OCI-LY7 (cell line): Measurements from ENCODE around the gene PTCD1. TPM values are rescaled to one million over a fixed set of nuclear protein-coding genes. Genes with fewer than 3 reads are reported as not detected.

ENCODE experiments used
- BruUV-seq: library from RNA; stranded (reverse); fragments of 400-500 nt; replicated peaks from 2 replicates; lab custom pipeline; 2021; lab: Mats Ljungman, UMichigan
- CTCF ChIA-PET: fragments of 300-600 bp; sonication (Branson Sonifier 250); formaldehyde crosslinking; loops from one replicate; lab custom pipeline; 2022; ENCODE audit warnings: antibody characterized with exemption; ENCODE audit not compliant: unreplicated experiment; lab: Charles Lee
- POLR2A ChIA-PET: fragments of 300-600 bp; sonication (Branson Sonifier 250); formaldehyde crosslinking; loops from one replicate; lab custom pipeline; 2022; ENCODE audit warnings: antibody characterized with exemption; lab: Charles Lee
- DNase-seq: peaks from one replicate; pipeline ENCODE4 v3.0.0-alpha.2; 2015; ENCODE audit warnings: low spot score
- H2AFZ ChIP-seq: fragments of 200-600 bp; sonication (generic), shearing (Covaris generic); 2 replicates; pipeline ENCODE4 v1.6.1; 2014; ENCODE audit warnings: mild to moderate bottlenecking, antibody characterized with exemption, low read length, moderate library complexity
- H3K27ac ChIP-seq: fragments of 200-600 bp; sonication (generic); 2 replicates; pipeline ENCODE4 v1.5.1; 2014; ENCODE audit warnings: mixed run types, low read depth, mild to moderate bottlenecking, moderate library complexity, low read length, inconsistent platforms; ENCODE audit not compliant: poor library complexity, severe bottlenecking
- H3K36me3 ChIP-seq: fragments of 200-600 bp; sonication (generic); 2 replicates; pipeline ENCODE4 v1.6.1; 2014; ENCODE audit warnings: mild to moderate bottlenecking, antibody characterized with exemption, low read length, moderate library complexity, mixed read lengths; ENCODE audit not compliant: insufficient read depth
- H3K4me1 ChIP-seq: fragments of 200-600 bp; sonication (generic); 2 replicates; pipeline ENCODE4 v1.5.1; 2014; ENCODE audit warnings: mild to moderate bottlenecking, low read length; ENCODE audit not compliant: insufficient read depth, poor library complexity, severe bottlenecking
- H3K4me2 ChIP-seq: fragments of 200-600 bp; sonication (generic); 2 replicates; pipeline ENCODE4 v1.6.1; 2014; ENCODE audit warnings: mild to moderate bottlenecking, low read length
- H3K4me3 ChIP-seq: fragments of 200-600 bp; sonication (generic); 2 replicates; pipeline ENCODE4 v1.5.1; 2014; ENCODE audit warnings: mild to moderate bottlenecking, low read depth, low read length; ENCODE audit not compliant: poor library complexity, severe bottlenecking
- H3K79me2 ChIP-seq: fragments of 200-600 bp; sonication (generic); 2 replicates; pipeline ENCODE4 v1.6.1; 2016; ENCODE audit warnings: low read depth, mild to moderate bottlenecking, low read length, moderate library complexity, mixed read lengths; ENCODE audit not compliant: insufficient read depth
- H3K9me2 ChIP-seq: fragments of 200-600 bp; sonication (generic); 2 replicates; pipeline ENCODE4 v1.6.1; 2016; ENCODE audit warnings: mild to moderate bottlenecking, low read length, mixed read lengths; ENCODE audit not compliant: insufficient read depth
- H3K9me3 ChIP-seq: fragments of 200-600 bp; sonication (generic); 2 replicates; pipeline ENCODE4 v1.6.1; 2014; ENCODE audit warnings: mild to moderate bottlenecking, mixed run types, low read length, mixed read lengths
- H4K20me1 ChIP-seq: fragments of 200-600 bp; sonication (generic); 2 replicates; pipeline ENCODE4 v1.6.1; 2014; ENCODE audit warnings: mild to moderate bottlenecking, antibody characterized with exemption, low read length, moderate library complexity, mixed read lengths; ENCODE audit not compliant: insufficient read depth
- CTCF ChIP-seq: fragments of 200-600 bp; sonication (generic); conservative IDR thresholded peaks from 2 replicates; pipeline ENCODE4 v1.5.1; 2014; ENCODE audit warnings: mild to moderate bottlenecking, antibody characterized with exemption, low read length, moderate library complexity, mixed read lengths
- EZH2phosphoT487 ChIP-seq: fragments of 200-600 bp; sonication (generic); IDR thresholded peaks from 2 replicates; pipeline ENCODE4 v1.6.1; 2018; ENCODE audit warnings: low read depth, borderline replicate concordance, mild to moderate bottlenecking, mixed run types, antibody characterized with exemption, low read length, moderate library complexity, mixed read lengths
- intact Hi-C: fragments of 100-400 bp; cut with micrococcal nuclease; formaldehyde crosslinking; loops from one replicate; pipeline ENCODE4 v1.10.0; 2022; ENCODE audit not compliant: unreplicated experiment
- total RNA-seq, 2 experiments: library from RNA; depleted of rRNA in 1 of 2; stranded (reverse); fragments of >200 nt in 1 of 2; shearing (Covaris generic) in 1 of 2; gene quantifications; 2 replicates each; pipeline ENCODE4 v1.2.3, GENCODE V29; 2014 to 2022

The PTCD1 gene
- total RNA-seq, 2 experiments from 2014 or later = 11.0 to 11.3 TPM

- H3K27ac ChIP-seq = peak overlapping the region; percentile 69
- no TSS peak for BruUV-seq
- H4K20me1 ChIP-seq = peaks cover 22% of the 10 kb centered on the region; the same call in 1 of the 2 replicates
- peaks cover 67% of the 10 kb centered on the region for H3K79me2 ChIP-seq
- peak overlapping the region; percentile 92 for H3K4me3 ChIP-seq
- peaks cover 32% of the 10 kb centered on the region for H3K4me1 ChIP-seq
- TF ChIP-seq EZH2phosphoT487 = no peak
- no peak for TF ChIP-seq CTCF
- peaks cover 54% of the 10 kb centered on the region for H3K36me3 ChIP-seq
- CTCF ChIA-PET = no interaction called here
- peak overlapping the region; percentile 95 for H3K4me2 ChIP-seq
- POLR2A ChIA-PET = interaction anchor here (0.6 to 2.7 kb wide), 11 partner anchors 11 to 148 kb away, joined by 3 to 11 read pairs (median 4); partner anchors contain the start of genes ARPC1A, ATP5MF and PTCD1
- H2AFZ ChIP-seq = peak overlapping the region; percentile 30; the same call in 1 of the 2 replicates
- no peaks in the 10 kb centered on the region for H3K9me3 ChIP-seq
- no peaks in the 10 kb centered on the region for H3K9me2 ChIP-seq
- intact Hi-C loops = loop anchor here (2.0 to 5.0 kb wide), 2 partner anchors 28 to 37 kb away; partner anchors contain the start of gene ARPC1B
- peak; percentile 19 for DNase-seq
Observed at GRCh38 chr7:99409192-99409572, 29.4 kb downstream of the PTCD1 start.

GRCh38 chr7:99408379-99409191, 30.0 kb downstream of the PTCD1 start, which contains the start of the genes BUD31 and PDAP1:
BUD31 (plus strand) TSS chr7:99408969; CDS start chr7:99411093, 2,124 bp downstream.
PDAP1 (minus strand) TSS chr7:99408597; CDS start chr7:99408548, 49 bp downstream.
- peak within 1 kb of the TSS; percentile 95 for H3K4me2 ChIP-seq
- intact Hi-C loops = loop anchor here (1.0 to 5.0 kb wide), 3 partner anchors 28 to 36 kb away; partner anchors contain the start of genes ARPC1B, CPSF4 and PTCD1
- peaks cover 67% of the 10 kb centered on the region for H3K79me2 ChIP-seq
- ChIA-PET CTCF (interaction anchor here (0.6 kb wide), 1 partner anchor 21 kb away, joined by 3 read pairs; no protein-coding TSS in a partner anchor), POLR2A (interaction anchor here (0.6 to 2.7 kb wide), 11 partner anchors 10 to 404 kb away, joined by 3 to 11 read pairs (median 4); partner anchors contain the start of genes ARPC1A, ATP5MF and PTCD1)
- H4K20me1 ChIP-seq = peaks cover 22% of the 10 kb centered on the region; the same call in 1 of the 2 replicates
- peak within 1 kb of the TSS; percentile 92 for H3K4me3 ChIP-seq
- H3K9me3 ChIP-seq = no peaks in the 10 kb centered on the region
- no peaks in the 10 kb centered on the region for H3K9me2 ChIP-seq
- H3K27ac ChIP-seq = peak within 1 kb of the TSS; percentile 69
- H3K4me1 ChIP-seq = peaks cover 32% of the 10 kb centered on the region
- DNase-seq = peak; percentile 95
- peak within 1 kb of the TSS; percentile 30; the same call in 1 of the 2 replicates for H2AFZ ChIP-seq
- no peak for TF ChIP-seq CTCF
- TF ChIP-seq EZH2phosphoT487 = no peak
- peaks cover 55% of the 10 kb centered on the region for H3K36me3 ChIP-seq
- no TSS peak for BruUV-seq
